ENCODE measurements around the gene SPARC. TPM values are rescaled to one million over a fixed set of nuclear protein-coding genes. Genes with fewer than 3 reads are reported as not detected.

Gene SPARC
- polyA plus RNA-seq, 1 of the 3 experiments (the other 2 are of a cell fraction), result 1,115 TPM

GRCh38 chr5:151622367-151623088 lies 64.2 kb downstream of the SPARC start:
- 46% methylated on average over 9 of the region's 12 CpGs for WGBS (ENCODE audit: low lambda C conversion rate)
- H3K4me1 ChIP-seq (ENCODE audit: control insufficient read depth in 1 of 2, insufficient read depth in 2 of 2, low read depth in 1 of 2, low read length in 1 of 2), result no peaks in the 10 kb centered on the region
- no peak for DNase-seq
- H3K4me3 ChIP-seq (ENCODE audit: low read depth in 2 of 2, low read length in 1 of 2), result no peak overlapping the region
- H3K9ac ChIP-seq, result no peak overlapping the region
- no peaks in the 10 kb centered on the region for H3K36me3 ChIP-seq (replicated peaks in 1 of 2; ENCODE audit: control insufficient read depth in 1 of 2, insufficient read depth in 2 of 2, low read length in 1 of 2)
- H3K27ac ChIP-seq (ENCODE audit: low read depth in 2 of 2, low read length in 1 of 2), result no peak overlapping the region
- no peak for TF ChIP-seq NFIC (IDR thresholded peaks at IDR 0.05; ENCODE audit: borderline replicate concordance)
- TF ChIP-seq JUND (IDR thresholded peaks at IDR 0.05), result no peak
- no peak for TF ChIP-seq CHD2 (IDR thresholded peaks at IDR 0.05; ENCODE audit: low read length, partially characterized antibody)
- TF ChIP-seq RCOR1 (IDR thresholded peaks at IDR 0.05; ENCODE audit: low read length), result no peak
- no peak for TF ChIP-seq GABPA (IDR thresholded peaks at IDR 0.05; ENCODE audit: low read depth)
- no peak for TF ChIP-seq FOXJ3 (CRISPR knock-in tag; IDR thresholded peaks at IDR 0.05)
- TF ChIP-seq ZBTB33 (IDR thresholded peaks at IDR 0.05; ENCODE audit: borderline replicate concordance, low read depth), result no peak
- TF ChIP-seq NRF1 (IDR thresholded peaks at IDR 0.05; ENCODE audit: low read depth, low read length), result no peak
- TF ChIP-seq RFX5 (IDR thresholded peaks at IDR 0.05; ENCODE audit: low read length), result no peak
- TF ChIP-seq GATA2 (CRISPR knock-in tag; IDR thresholded peaks at IDR 0.05), result no peak
- no peak for TF ChIP-seq CTCF (IDR thresholded peaks at IDR 0.05)
- CTCF ChIA-PET, result no interaction called here
- H3K9me2 ChIP-seq, result no peaks in the 10 kb centered on the region
- no peaks in the 10 kb centered on the region for H3K9me3 ChIP-seq
- H3K4me2 ChIP-seq, result no peak overlapping the region
- no peak overlapping the region for H2AFZ ChIP-seq (ENCODE audit: low read depth)
- H3F3A ChIP-seq (replicated peaks; ENCODE audit: insufficient read depth), result no peaks in the 10 kb centered on the region
- POLR2A ChIA-PET, result no interaction called here
- H3K79me2 ChIP-seq (ENCODE audit: insufficient read depth), result no peaks in the 10 kb centered on the region
- H3K27me3 ChIP-seq (ENCODE audit: insufficient read depth), result 0 out of 2 replicates have a peak, but pooled peaks cover 8% of the 10 kb centered on the region
- no peaks in the 10 kb centered on the region for H4K20me1 ChIP-seq (ENCODE audit: insufficient read depth)

GRCh38 chr5:151620461-151620840 lies 66.3 kb downstream of the SPARC start:
- ChIA-PET POLR2A (no interaction called here), CTCF (interaction anchor here (1.4 kb wide), 1 partner anchor 118 kb away, joined by 3 read pairs; no protein-coding TSS in a partner anchor)
- H3K9me3 ChIP-seq, result no peaks in the 10 kb centered on the region
- H3K27ac ChIP-seq (ENCODE audit: low read depth in 2 of 2, low read length in 1 of 2), result no peak overlapping the region
- H3K4me1 ChIP-seq (ENCODE audit: control insufficient read depth in 1 of 2, insufficient read depth in 2 of 2, low read depth in 1 of 2, low read length in 1 of 2), result no peaks in the 10 kb centered on the region
- H3K27me3 ChIP-seq (ENCODE audit: insufficient read depth), result 0 out of 2 replicates have a peak, but pooled peaks cover 8% of the 10 kb centered on the region
- H3K9ac ChIP-seq, result no peak overlapping the region
- 58% methylated on average over 6 of the region's 6 CpGs for whole genome bisulfite sequencing (ENCODE audit: low lambda C conversion rate)
- H3K36me3 ChIP-seq (replicated peaks in 1 of 2; ENCODE audit: control insufficient read depth in 1 of 2, insufficient read depth in 2 of 2, low read length in 1 of 2), result no peaks in the 10 kb centered on the region
- no peaks in the 10 kb centered on the region for H3K79me2 ChIP-seq (ENCODE audit: insufficient read depth)
- DNase-seq, result no peak
- H2AFZ ChIP-seq (ENCODE audit: low read depth), result no peak overlapping the region
- H3F3A ChIP-seq (replicated peaks; ENCODE audit: insufficient read depth), result no peaks in the 10 kb centered on the region
- no peak overlapping the region for H3K4me3 ChIP-seq (ENCODE audit: low read depth in 2 of 2, low read length in 1 of 2)
- no peak overlapping the region for H3K4me2 ChIP-seq
- H4K20me1 ChIP-seq (ENCODE audit: insufficient read depth), result no peaks in the 10 kb centered on the region
- TF ChIP-seq MAX (IDR thresholded peaks at IDR 0.05; ENCODE audit: low read depth), result no peak
- TF ChIP-seq NFIC (IDR thresholded peaks at IDR 0.05; ENCODE audit: borderline replicate concordance), result no peak
- no peak for TF ChIP-seq TCF12 (IDR thresholded peaks at IDR 0.05)
- TF ChIP-seq USF1 (IDR thresholded peaks at IDR 0.05; ENCODE audit: borderline replicate concordance, low read depth), result no peak
- no peak for TF ChIP-seq SIN3A (IDR thresholded peaks at IDR 0.05; ENCODE audit: borderline replicate concordance, low read depth, low read length)
- TF ChIP-seq TEAD4 (IDR thresholded peaks at IDR 0.05; ENCODE audit: borderline replicate concordance, insufficient read depth), result no peak
- TF ChIP-seq CHD2 (IDR thresholded peaks at IDR 0.05; ENCODE audit: low read length, partially characterized antibody), result no peak
- TF ChIP-seq RAD21 (IDR thresholded peaks at IDR 0.05; ENCODE audit: low read length), result no peak
- TF ChIP-seq ELF1 (IDR thresholded peaks at IDR 0.05), result no peak
- H3K9me2 ChIP-seq, result no peaks in the 10 kb centered on the region
